Activated T-helper 2 cell treated with anti-CD3 and anti-CD28 coated beads, Interferon-gamma antibody, Interleukin-2, Interleukin-4, amounts not matched to agents 10 μg/mL and 5 μg/mL and 100 μg/mL, durations not matched to agents 14 hours and 24 hours and 36 hours (primary cell): ENCODE data around the gene KSR2. TPM values are rescaled to one million over a fixed set of nuclear protein-coding genes. Genes with fewer than 3 reads are reported as not detected.

Experiments
- DNase-seq: peaks from one replicate; pipeline ENCODE4 v3.0.0; 2021; ENCODE audit warnings: low spot score
- H3K27ac Mint-ChIP-seq: one replicate; pipeline ENCODE4 v1.8.0; 2021; ENCODE audit warnings: mixed read lengths
- H3K27me3 Mint-ChIP-seq: one replicate; pipeline ENCODE4 v1.8.0; 2021; ENCODE audit warnings: low read depth, mixed read lengths
- H3K36me3 Mint-ChIP-seq: one replicate; pipeline ENCODE4 v1.8.0; 2021; ENCODE audit warnings: low read depth, mixed read lengths
- H3K4me1 Mint-ChIP-seq: one replicate; pipeline ENCODE4 v1.8.0; 2021; ENCODE audit warnings: low read depth, mixed read lengths
- H3K4me3 Mint-ChIP-seq: one replicate; pipeline ENCODE4 v1.8.0; 2021; ENCODE audit warnings: low read depth, mild to moderate bottlenecking, moderate library complexity, mixed read lengths
- H3K9me3 Mint-ChIP-seq: one replicate; pipeline ENCODE4 v1.8.0; 2021; ENCODE audit warnings: mixed read lengths
- intact Hi-C: fragments of 100-400 bp; cut with micrococcal nuclease; formaldehyde crosslinking; loops from one replicate; pipeline ENCODE4 v1.15.1; 2023
- total RNA-seq: library from RNA; stranded (reverse); gene quantifications from 2 replicates; pipeline ENCODE4 v1.2.3, GENCODE V29; 2022

The KSR2 gene
- total RNA-seq, 1 donor from 2014 or later = 0.09 TPM

- intact Hi-C loops = no loop called here
- Mint-ChIP-seq H3K4me3 (no peak overlapping the region), H3K9me3 (peaks cover 4% of the 10 kb centered on the region), H3K27ac (no peak overlapping the region), H3K27me3 (no peaks in the 10 kb centered on the region), H3K36me3 (no peaks in the 10 kb centered on the region), H3K4me1 (no peaks in the 10 kb centered on the region)
- no peak for DNase-seq
Measured at GRCh38 chr12:117692512-117692911, 276.3 kb downstream of the KSR2 start.

GRCh38 chr12:117689857-117690256 lies 278.9 kb downstream of the KSR2 start:
- Mint-ChIP-seq H3K4me1 (no peaks in the 10 kb centered on the region), H3K9me3 (peaks cover 4% of the 10 kb centered on the region), H3K27ac (no peak overlapping the region), H3K27me3 (no peaks in the 10 kb centered on the region), H3K4me3 (no peak overlapping the region), H3K36me3 (no peaks in the 10 kb centered on the region)
- intact Hi-C loops = no loop called here
- DNase-seq = no peak

GRCh38 chr12:117688446-117688845 lies 280.3 kb downstream of the KSR2 start:
- Mint-ChIP-seq H3K36me3 (no peaks in the 10 kb centered on the region), H3K9me3 (peaks cover 4% of the 10 kb centered on the region), H3K27ac (no peak overlapping the region), H3K4me1 (no peaks in the 10 kb centered on the region), H3K27me3 (no peaks in the 10 kb centered on the region), H3K4me3 (no peak overlapping the region)
- intact Hi-C loops = no loop called here
- no peak for DNase-seq

GRCh38 chr12:117686911-117687377 lies 281.8 kb downstream of the KSR2 start:
- intact Hi-C loops = no loop called here
- H3K9me3 Mint-ChIP-seq = peaks cover 3% of the 10 kb centered on the region

GRCh38 chr12:117686210-117686609 lies 282.6 kb downstream of the KSR2 start:
- intact Hi-C loops = no loop called here

More at GRCh38 chr12:117686911-117687377, 281.8 kb downstream of the KSR2 start:
- Mint-ChIP-seq H3K27ac (no peak overlapping the region), H3K36me3 (no peaks in the 10 kb centered on the region), H3K27me3 (no peaks in the 10 kb centered on the region), H3K4me1 (no peaks in the 10 kb centered on the region), H3K4me3 (no peak overlapping the region)
- DNase-seq = no peak

GRCh38 chr12:117685110-117685926 lies 283.5 kb downstream of the KSR2 start:
- Mint-ChIP-seq H3K9me3 (no peaks in the 10 kb centered on the region), H3K27ac (no peak overlapping the region), H3K4me3 (no peak overlapping the region), H3K27me3 (no peaks in the 10 kb centered on the region), H3K4me1 (no peaks in the 10 kb centered on the region), H3K36me3 (no peaks in the 10 kb centered on the region)
- intact Hi-C loops = no loop called here
- no peak for DNase-seq

More at GRCh38 chr12:117686210-117686609, 282.6 kb downstream of the KSR2 start:
- Mint-ChIP-seq H3K27ac (no peak overlapping the region), H3K4me3 (no peak overlapping the region), H3K4me1 (no peaks in the 10 kb centered on the region), H3K9me3 (no peaks in the 10 kb centered on the region), H3K36me3 (no peaks in the 10 kb centered on the region), H3K27me3 (no peaks in the 10 kb centered on the region)
- no peak for DNase-seq

- no peak for DNase-seq
- H3K4me3 Mint-ChIP-seq = no peak overlapping the region
- H3K9me3 Mint-ChIP-seq = no peaks in the 10 kb centered on the region
- H3K27ac Mint-ChIP-seq = no peak overlapping the region
- intact Hi-C loops = no loop called here
- H3K36me3 Mint-ChIP-seq = no peaks in the 10 kb centered on the region
- no peaks in the 10 kb centered on the region for H3K27me3 Mint-ChIP-seq
- H3K4me1 Mint-ChIP-seq = no peaks in the 10 kb centered on the region
Measured at GRCh38 chr12:117684471-117684870, 284.3 kb downstream of the KSR2 start.

GRCh38 chr12:117680312-117680711 lies 288.5 kb downstream of the KSR2 start:
- DNase-seq = no peak
- Mint-ChIP-seq H3K27ac (no peak overlapping the region), H3K4me1 (no peaks in the 10 kb centered on the region), H3K36me3 (no peaks in the 10 kb centered on the region), H3K27me3 (no peaks in the 10 kb centered on the region), H3K4me3 (no peak overlapping the region), H3K9me3 (no peaks in the 10 kb centered on the region)
- intact Hi-C loops = no loop called here

- Mint-ChIP-seq H3K36me3 (no peaks in the 10 kb centered on the region), H3K27me3 (no peaks in the 10 kb centered on the region), H3K27ac (no peak overlapping the region), H3K4me3 (no peak overlapping the region), H3K9me3 (no peaks in the 10 kb centered on the region), H3K4me1 (no peaks in the 10 kb centered on the region)
- intact Hi-C loops = no loop called here
- DNase-seq = no peak
Measured at GRCh38 chr12:117679776-117680175, 289.0 kb downstream of the KSR2 start.

GRCh38 chr12:117674763-117675162 lies 294.0 kb downstream of the KSR2 start:
- H3K27me3 Mint-ChIP-seq = no peaks in the 10 kb centered on the region
- no peak overlapping the region for H3K4me3 Mint-ChIP-seq
- intact Hi-C loops = no loop called here
- H3K27ac Mint-ChIP-seq = no peak overlapping the region
- no peaks in the 10 kb centered on the region for H3K36me3 Mint-ChIP-seq
- no peaks in the 10 kb centered on the region for H3K4me1 Mint-ChIP-seq
- no peak for DNase-seq
- H3K9me3 Mint-ChIP-seq = no peaks in the 10 kb centered on the region

- intact Hi-C loops = no loop called here
- Mint-ChIP-seq H3K36me3 (no peaks in the 10 kb centered on the region), H3K27ac (no peak overlapping the region), H3K4me3 (no peak overlapping the region), H3K9me3 (no peaks in the 10 kb centered on the region), H3K27me3 (no peaks in the 10 kb centered on the region), H3K4me1 (no peaks in the 10 kb centered on the region)
- DNase-seq = no peak
Measured at GRCh38 chr12:117674313-117674712, 294.5 kb downstream of the KSR2 start.

- Mint-ChIP-seq H3K27ac (no peak overlapping the region), H3K4me1 (no peaks in the 10 kb centered on the region), H3K27me3 (no peaks in the 10 kb centered on the region), H3K9me3 (no peaks in the 10 kb centered on the region), H3K36me3 (no peaks in the 10 kb centered on the region), H3K4me3 (no peak overlapping the region)
- intact Hi-C loops = no loop called here
- no peak for DNase-seq
Measured at GRCh38 chr12:117671734-117672133, 297.1 kb downstream of the KSR2 start.

- Mint-ChIP-seq H3K27me3 (no peaks in the 10 kb centered on the region), H3K36me3 (no peaks in the 10 kb centered on the region), H3K4me3 (no peak overlapping the region), H3K27ac (no peak overlapping the region), H3K9me3 (no peaks in the 10 kb centered on the region), H3K4me1 (no peaks in the 10 kb centered on the region)
- no peak for DNase-seq
- intact Hi-C loops = no loop called here
Measured at GRCh38 chr12:117664169-117664568, 304.6 kb downstream of the KSR2 start.
